GM18505 (cell line): ENCODE measurements around the gene DYSF.

Experiments used
- ATAC-seq: cut with Tn5 transposase; IDR thresholded peaks from one replicate; pipeline ENCODE4 v1.9.1; 2021; ENCODE audit not compliant: unreplicated experiment
- POLR2A ChIP-seq: IDR thresholded peaks from 4 replicates; pipeline ENCODE4 v1.6.1; 2011; ENCODE audit warnings: borderline replicate concordance; ENCODE audit not compliant: insufficient read depth, insufficient read length; ENCODE audit errors: extremely low read depth

The DYSF gene

GRCh38 chr2:71670430-71670795 is 217.1 kb downstream of the DYSF start:
- no peak for ATAC-seq
- TF ChIP-seq POLR2A, result no peak

- no peak for ATAC-seq
- TF ChIP-seq POLR2A, result no peak
Observed at GRCh38 chr2:71671203-71671854, 218.0 kb downstream of the DYSF start.

- no peak for ATAC-seq
- no peak for TF ChIP-seq POLR2A
Observed at GRCh38 chr2:71671895-71672825, 218.8 kb downstream of the DYSF start.

- no peak for TF ChIP-seq POLR2A
- no peak for ATAC-seq
Observed at GRCh38 chr2:71672826-71673795, 219.8 kb downstream of the DYSF start.

- no peak for TF ChIP-seq POLR2A
Observed at GRCh38 chr2:71674158-71674851, 220.9 kb downstream of the DYSF start.

GRCh38 chr2:71675296-71675695 is 221.9 kb downstream of the DYSF start:
- ATAC-seq, result no peak

More at GRCh38 chr2:71674158-71674851, 220.9 kb downstream of the DYSF start:
- no peak for ATAC-seq

GRCh38 chr2:71678874-71679273 is 225.5 kb downstream of the DYSF start:
- ATAC-seq, result no peak
- no peak for TF ChIP-seq POLR2A

More at GRCh38 chr2:71675296-71675695, 221.9 kb downstream of the DYSF start:
- no peak for TF ChIP-seq POLR2A

GRCh38 chr2:71679491-71679890 is 226.1 kb downstream of the DYSF start:
- no peak for ATAC-seq

GRCh38 chr2:71680925-71681324 is 227.6 kb downstream of the DYSF start:
- no peak for ATAC-seq
- TF ChIP-seq POLR2A, result no peak

More at GRCh38 chr2:71679491-71679890, 226.1 kb downstream of the DYSF start:
- no peak for TF ChIP-seq POLR2A

GRCh38 chr2:71681626-71682025 is 228.3 kb downstream of the DYSF start:
- ATAC-seq, result no peak
- TF ChIP-seq POLR2A, result no peak

GRCh38 chr2:71682341-71682740 is 229.0 kb downstream of the DYSF start:
- no peak for TF ChIP-seq POLR2A
- no peak for ATAC-seq

- TF ChIP-seq POLR2A, result no peak
- ATAC-seq, result no peak
Observed at GRCh38 chr2:71683070-71683469, 229.7 kb downstream of the DYSF start.
